ENCODE measurements around the gene INPP5K.

DNA sequence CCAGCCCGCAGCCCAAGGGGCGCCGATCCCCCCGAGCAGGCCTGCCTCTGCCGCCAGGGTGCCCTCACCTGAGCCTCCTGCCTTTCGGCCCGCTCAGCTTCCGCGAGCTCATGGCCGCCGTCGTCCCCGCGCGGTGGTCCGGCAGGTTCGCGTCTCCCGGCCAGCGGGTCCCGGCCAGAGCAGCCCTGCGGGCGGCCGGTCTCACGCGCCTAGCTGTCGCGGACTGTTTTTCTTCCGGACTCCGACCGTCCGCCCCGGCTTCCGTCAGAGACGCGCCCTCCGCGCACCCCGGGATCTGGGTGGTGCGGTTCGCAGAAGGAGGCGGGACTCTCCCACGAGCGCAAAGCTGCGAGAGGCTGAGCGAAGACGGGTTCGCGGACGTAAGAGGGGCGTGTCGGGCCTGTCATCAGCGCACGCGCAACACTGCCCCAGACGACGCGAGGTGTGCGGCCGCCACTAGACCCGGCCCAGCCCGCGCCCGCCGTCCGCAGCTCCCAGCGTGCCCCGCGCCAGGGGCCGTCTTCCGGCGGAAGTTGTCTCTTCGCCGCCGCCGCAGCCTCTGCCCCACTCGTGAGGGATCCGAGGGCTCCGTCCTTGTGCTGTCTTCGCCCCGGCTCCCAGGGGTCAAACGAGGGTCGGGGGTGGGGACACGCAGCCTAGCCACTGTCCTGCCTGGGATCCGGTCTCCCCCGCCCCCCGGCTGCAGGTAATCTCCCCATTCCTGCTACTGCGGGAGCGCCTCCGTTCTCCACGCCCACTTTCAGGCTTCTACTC is at the start of gene INPP5K:
- TF ChIP-seq, protein P1, sequence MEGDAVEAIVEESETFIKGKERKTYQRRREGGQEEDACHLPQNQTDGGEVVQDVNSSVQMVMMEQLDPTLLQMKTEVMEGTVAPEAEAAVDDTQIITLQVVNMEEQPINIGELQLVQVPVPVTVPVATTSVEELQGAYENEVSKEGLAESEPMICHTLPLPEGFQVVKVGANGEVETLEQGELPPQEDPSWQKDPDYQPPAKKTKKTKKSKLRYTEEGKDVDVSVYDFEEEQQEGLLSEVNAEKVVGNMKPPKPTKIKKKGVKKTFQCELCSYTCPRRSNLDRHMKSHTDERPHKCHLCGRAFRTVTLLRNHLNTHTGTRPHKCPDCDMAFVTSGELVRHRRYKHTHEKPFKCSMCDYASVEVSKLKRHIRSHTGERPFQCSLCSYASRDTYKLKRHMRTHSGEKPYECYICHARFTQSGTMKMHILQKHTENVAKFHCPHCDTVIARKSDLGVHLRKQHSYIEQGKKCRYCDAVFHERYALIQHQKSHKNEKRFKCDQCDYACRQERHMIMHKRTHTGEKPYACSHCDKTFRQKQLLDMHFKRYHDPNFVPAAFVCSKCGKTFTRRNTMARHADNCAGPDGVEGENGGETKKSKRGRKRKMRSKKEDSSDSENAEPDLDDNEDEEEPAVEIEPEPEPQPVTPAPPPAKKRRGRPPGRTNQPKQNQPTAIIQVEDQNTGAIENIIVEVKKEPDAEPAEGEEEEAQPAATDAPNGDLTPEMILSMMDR (IDR thresholded peaks at IDR 0.05; ENCODE audit: low read depth, low read length): no peak
- TF ChIP-seq MYC (IDR thresholded peaks at IDR 0.05; ENCODE audit: low read depth, low read length): peak; percentile 38; the same call in 1 of the 2 replicates
- TF ChIP-seq, protein P2, sequence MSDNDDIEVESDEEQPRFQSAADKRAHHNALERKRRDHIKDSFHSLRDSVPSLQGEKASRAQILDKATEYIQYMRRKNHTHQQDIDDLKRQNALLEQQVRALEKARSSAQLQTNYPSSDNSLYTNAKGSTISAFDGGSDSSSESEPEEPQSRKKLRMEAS (IDR thresholded peaks at IDR 0.05; ENCODE audit: low read depth, low read length): peak; percentile 33

All from NB4 (cell line).